ENCODE data around the gene TPT1. TPM values are rescaled to one million over a fixed set of nuclear protein-coding genes. Genes with fewer than 3 reads are reported as not detected.

TPT1 gene
- polyA plus RNA-seq, 1 of the 3 experiments (the other 2 are of a cell fraction): 1,919 TPM

- H3K4me2 ChIP-seq: no peak overlapping the region
- H3K36me3 ChIP-seq (replicated peaks in 1 of 2; ENCODE audit: control insufficient read depth in 1 of 2, insufficient read depth in 2 of 2, low read length in 1 of 2): peaks cover 56 to 61% of the 10 kb centered on the region in 2 experiments
- peaks cover 98% of the 10 kb centered on the region for H3F3A ChIP-seq (replicated peaks; ENCODE audit: insufficient read depth)
- H3K27ac ChIP-seq (ENCODE audit: low read depth in 2 of 2, low read length in 1 of 2): peak overlapping the region in 1 of 2 experiments; percentile 86; a peak in 1 of 4 replicates
- peaks cover 85% of the 10 kb centered on the region for H4K20me1 ChIP-seq (ENCODE audit: insufficient read depth)
- peaks cover 52% of the 10 kb centered on the region for H3K79me2 ChIP-seq (ENCODE audit: insufficient read depth)
- ChIA-PET POLR2A (no interaction called here), CTCF (interaction anchor here (1.2 kb wide), 2 partner anchors 14 to 289 kb away, joined by 3 to 4 read pairs; no protein-coding TSS in a partner anchor)
- 87% methylated on average over 3 of the region's 3 CpGs for WGBS (ENCODE audit: low lambda C conversion rate)
- no peak overlapping the region for H2AFZ ChIP-seq (ENCODE audit: low read depth)
- H3K27me3 ChIP-seq (ENCODE audit: insufficient read depth): no peaks in the 10 kb centered on the region
- no peak overlapping the region for H3K9ac ChIP-seq
- H3K9me3 ChIP-seq: no peaks in the 10 kb centered on the region
- TF ChIP-seq GATA2 (CRISPR knock-in tag; IDR thresholded peaks at IDR 0.05) (no peak), YY1 (IDR thresholded peaks at IDR 0.05; ENCODE audit: low read depth) (no peak), USF2 (IDR thresholded peaks at IDR 0.05; ENCODE audit: borderline replicate concordance, low read depth, low read length) (no peak), JUND (IDR thresholded peaks at IDR 0.05) (0 out of 2 replicates have a peak, but pooled peaks have one; percentile 2), POLR2AphosphoS5 (IDR thresholded peaks at IDR 0.05; ENCODE audit: low read depth, low read length) (peak; percentile 48)
- no peak for DNase-seq
- H3K9me2 ChIP-seq: no peaks in the 10 kb centered on the region
- H3K4me1 ChIP-seq (ENCODE audit: control insufficient read depth in 1 of 2, insufficient read depth in 2 of 2, low read depth in 1 of 2, low read length in 1 of 2): peaks cover 11 to 58% of the 10 kb centered on the region in 2 experiments; a peak in 3 of 4 replicates
- no peak overlapping the region for H3K4me3 ChIP-seq (ENCODE audit: low read depth in 2 of 2, low read length in 1 of 2)
These were observed 5.5 kb downstream of the TPT1 start for GRCh38 chr13:45335397-45336024.

- Histone ChIP-seq H3K4me2 (0 out of 2 replicates have a peak overlapping the region, but pooled peaks have one; percentile 53), H3K4me3 (ENCODE audit: low read depth in 2 of 2, low read length in 1 of 2) (no peak overlapping the region), H2AFZ (ENCODE audit: low read depth) (no peak overlapping the region), H3K4me1 (ENCODE audit: control insufficient read depth in 1 of 2, insufficient read depth in 2 of 2, low read depth in 1 of 2, low read length in 1 of 2) (peaks cover 11 to 64% of the 10 kb centered on the region in 2 experiments), H3K27ac (ENCODE audit: low read depth in 2 of 2, low read length in 1 of 2) (peak overlapping the region in 1 of 2 experiments; percentile 86; a peak in 2 of 4 replicates), H4K20me1 (ENCODE audit: insufficient read depth) (peaks cover 72% of the 10 kb centered on the region), H3K36me3 (replicated peaks in 1 of 2; ENCODE audit: control insufficient read depth in 1 of 2, insufficient read depth in 2 of 2, low read length in 1 of 2) (peaks cover 46 to 50% of the 10 kb centered on the region in 2 experiments), H3F3A (replicated peaks; ENCODE audit: insufficient read depth) (peaks cover 98% of the 10 kb centered on the region), H3K79me2 (ENCODE audit: insufficient read depth) (peaks cover 40% of the 10 kb centered on the region), H3K9ac (no peak overlapping the region), H3K27me3 (ENCODE audit: insufficient read depth) (no peaks in the 10 kb centered on the region), H3K9me2 (no peaks in the 10 kb centered on the region), H3K9me3 (no peaks in the 10 kb centered on the region)
- POLR2A ChIA-PET: interaction anchor here (1.8 kb wide), 1 partner anchor 11 kb away, joined by 5 read pairs; no protein-coding TSS in a partner anchor
- WGBS (ENCODE audit: low lambda C conversion rate): 90% methylated on average over 7 of the region's 7 CpGs
- CTCF ChIA-PET: interaction anchor here (1.2 kb wide), 1 partner anchor 13 kb away, joined by 3 read pairs; no protein-coding TSS in a partner anchor
- no peak for TF ChIP-seq SIN3A (IDR thresholded peaks at IDR 0.05; ENCODE audit: borderline replicate concordance, low read depth, low read length)
- TF ChIP-seq POLR2AphosphoS5 (IDR thresholded peaks at IDR 0.05; ENCODE audit: low read depth, low read length): peak; percentile 80
- no peak for TF ChIP-seq RXRA (IDR thresholded peaks at IDR 0.05; ENCODE audit: borderline replicate concordance, low read depth)
- no peak for TF ChIP-seq USF1 (IDR thresholded peaks at IDR 0.05; ENCODE audit: borderline replicate concordance, low read depth)
- TF ChIP-seq JUND (IDR thresholded peaks at IDR 0.05): 0 out of 2 replicates have a peak, but pooled peaks have one; percentile 8
- DNase-seq: no peak
These were observed 6.7 kb downstream of the TPT1 start for GRCh38 chr13:45333977-45334922.
